HEK293T (cell line): ENCODE data around the gene NHSL2.

Experiments
- BHLHE40 ChIP-seq: fragments of 450-650 bp; IDR thresholded peaks from 2 replicates; pipeline ENCODE4 v1.6.1; 2016; ENCODE audit warnings: mild to moderate bottlenecking, moderate library complexity, borderline replicate concordance
- HDGF ChIP-seq: fragments of 450-650 bp; IDR thresholded peaks from 2 replicates; pipeline ENCODE4 v1.6.1; 2017; ENCODE audit warnings: antibody characterized with exemption, borderline replicate concordance
- SP1 ChIP-seq: fragments of 450-650 bp; IDR thresholded peaks from 2 replicates; pipeline ENCODE4 v1.6.1; 2017
- SUZ12 ChIP-seq: fragments of 450-650 bp; IDR thresholded peaks from 2 replicates; pipeline ENCODE4 v1.6.1; 2016; ENCODE audit warnings: mild to moderate bottlenecking

DNA sequence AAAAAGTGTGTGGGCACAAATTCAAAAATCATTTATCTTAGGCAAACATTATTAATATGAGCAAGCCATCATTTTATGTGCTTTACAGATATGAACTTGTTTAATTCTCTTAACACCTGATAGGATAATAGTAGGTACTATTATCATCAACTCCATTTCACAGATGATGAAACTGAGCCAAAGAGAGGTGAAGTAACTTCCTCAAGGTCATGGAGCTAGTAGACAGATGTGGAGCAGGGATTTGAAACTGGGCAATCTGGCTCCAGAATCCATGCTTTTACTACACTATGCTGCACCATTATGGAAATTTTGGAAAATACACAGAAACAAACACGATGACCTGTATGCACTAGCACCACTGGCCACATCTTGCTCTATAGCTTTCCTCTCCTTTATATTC lies 269.9 kb downstream of the NHSL2 start:
- TF ChIP-seq HDGF: no peak
- TF ChIP-seq SUZ12: no peak
- TF ChIP-seq SP1: no peak
- TF ChIP-seq BHLHE40: no peak
